ENCODE results near the gene BMP7.

BMP7 gene

DNA sequence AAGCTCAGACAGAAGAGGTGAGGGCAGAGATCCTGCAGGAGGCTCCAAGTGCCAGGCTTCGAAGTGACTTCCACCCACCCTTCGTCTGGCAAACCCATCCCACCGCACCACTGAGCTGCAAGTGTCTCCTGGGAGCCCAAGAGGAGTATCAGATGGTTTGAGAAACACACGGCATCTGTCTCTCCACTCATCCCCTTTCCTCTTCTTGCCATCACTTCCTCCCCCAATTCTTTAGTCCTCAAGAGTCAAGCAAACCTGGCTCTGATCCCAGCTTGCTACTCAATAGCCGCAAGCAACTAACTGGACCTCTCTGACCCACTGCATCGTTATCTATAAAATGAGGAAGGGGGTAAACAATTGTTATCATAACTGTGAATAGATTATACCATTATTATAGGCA, 142.1 kb downstream of the BMP7 start:
- no peak for DNase-seq (ENCODE audit: low read depth)

- DNase-seq (ENCODE audit: low read depth): no peak
These were observed 142.9 kb downstream of the BMP7 start for GRCh38 chr20:57123504-57123903.

- no peak for DNase-seq (ENCODE audit: low read depth)
These were observed 143.6 kb downstream of the BMP7 start for GRCh38 chr20:57122536-57123489.

DNA sequence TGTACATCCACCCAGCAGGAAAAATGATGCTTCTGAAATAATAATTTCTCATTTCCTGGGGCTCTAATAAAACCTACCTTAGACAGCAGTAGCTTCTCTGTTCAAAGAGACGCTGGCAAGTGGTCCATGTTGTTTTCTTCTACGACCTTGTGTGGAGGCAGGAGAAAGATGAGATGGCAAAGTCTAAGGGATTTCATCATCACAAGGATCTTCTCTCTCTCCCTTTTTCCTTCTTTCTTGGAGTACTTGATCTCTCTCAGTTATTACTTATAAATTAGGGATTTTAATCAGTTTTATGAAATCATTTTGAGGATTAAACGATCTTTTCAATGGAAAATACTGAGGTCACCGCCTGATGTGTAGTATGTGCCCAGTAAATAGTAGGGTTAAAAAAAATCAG, 147.5 kb downstream of the BMP7 start:
- DNase-seq (ENCODE audit: low read depth): no peak
